ENCODE data around the gene TSHR. TPM values are rescaled to one million over a fixed set of nuclear protein-coding genes. Genes with fewer than 3 reads are reported as not detected.

TSHR gene
- total RNA-seq, 3 donors from 2014 or later = 0.60 TPM; not detected in 2

DNA sequence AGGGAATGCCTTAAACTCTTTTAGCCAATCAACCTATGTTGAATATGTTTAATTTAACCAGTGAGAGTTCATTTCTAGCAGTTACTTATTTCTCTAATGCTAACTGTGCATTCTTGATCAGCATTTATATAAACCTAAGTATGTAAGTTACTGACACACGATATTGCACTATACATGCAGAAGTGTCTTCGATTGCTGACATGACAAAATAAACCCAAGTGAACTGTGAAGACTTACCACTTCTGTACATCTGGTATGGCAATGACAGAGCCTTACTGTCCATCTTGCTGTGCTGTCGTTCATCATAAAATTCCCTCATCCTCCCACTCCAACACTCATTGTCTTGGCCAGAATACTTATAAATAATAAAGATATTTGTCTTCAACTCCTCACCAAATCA is 131.8 kb downstream of the TSHR start:
- H3K4me3 ChIP-seq = no peak overlapping the region
- intact Hi-C loops (cut with DNase I, micrococcal nuclease) = no loop called here
- no peaks in the 10 kb centered on the region for H3K4me1 ChIP-seq (ENCODE audit: low read depth)
- no peak for TF ChIP-seq CTCF (IDR thresholded peaks at IDR 0.05)
- no peaks in the 10 kb centered on the region for H3K9me3 ChIP-seq
- ATAC-seq (no peak), DNase-seq (no peak)
- no peaks in the 10 kb centered on the region for H3K36me3 ChIP-seq (ENCODE audit: low read depth)

GRCh38 chr14:81091139-81091538 is 135.7 kb downstream of the TSHR start:
- DNase-seq (no peak), ATAC-seq (no peak)
- H3K4me1 ChIP-seq (ENCODE audit: low read depth) = no peaks in the 10 kb centered on the region
- H3K36me3 ChIP-seq (ENCODE audit: low read depth) = no peaks in the 10 kb centered on the region
- no peak overlapping the region for H3K4me3 ChIP-seq
- intact Hi-C loops (cut with DNase I, micrococcal nuclease) = no loop called here
- no peaks in the 10 kb centered on the region for H3K9me3 ChIP-seq
- no peak for TF ChIP-seq CTCF (IDR thresholded peaks at IDR 0.05)

DNA sequence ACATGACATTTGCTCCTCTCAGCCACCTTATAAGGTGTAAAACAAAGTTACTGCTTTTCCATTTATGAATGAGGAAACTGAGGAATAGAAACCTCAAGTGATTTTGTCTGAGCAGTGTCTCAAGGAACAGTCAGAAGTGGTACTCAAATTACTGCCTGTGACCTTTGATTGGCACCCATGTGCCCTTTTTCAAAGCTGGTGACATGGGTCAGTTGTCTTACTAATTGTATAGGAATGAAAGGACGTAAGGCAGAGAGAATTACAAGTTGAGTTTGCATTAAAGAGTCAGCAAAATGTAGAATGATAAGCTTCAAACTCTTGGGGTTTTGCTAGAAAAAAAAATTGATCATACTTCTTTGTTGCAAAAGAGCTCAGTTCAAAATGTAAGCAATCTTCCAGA is 136.2 kb downstream of the TSHR start:
- Histone ChIP-seq H3K4me1 (ENCODE audit: low read depth) (no peaks in the 10 kb centered on the region), H3K9me3 (no peaks in the 10 kb centered on the region), H3K36me3 (ENCODE audit: low read depth) (no peaks in the 10 kb centered on the region), H3K4me3 (no peak overlapping the region)
- TF ChIP-seq CTCF (IDR thresholded peaks at IDR 0.05) = no peak
- DNase-seq (no peak), ATAC-seq (no peak)
- intact Hi-C loops (cut with DNase I, micrococcal nuclease) = no loop called here

DNA sequence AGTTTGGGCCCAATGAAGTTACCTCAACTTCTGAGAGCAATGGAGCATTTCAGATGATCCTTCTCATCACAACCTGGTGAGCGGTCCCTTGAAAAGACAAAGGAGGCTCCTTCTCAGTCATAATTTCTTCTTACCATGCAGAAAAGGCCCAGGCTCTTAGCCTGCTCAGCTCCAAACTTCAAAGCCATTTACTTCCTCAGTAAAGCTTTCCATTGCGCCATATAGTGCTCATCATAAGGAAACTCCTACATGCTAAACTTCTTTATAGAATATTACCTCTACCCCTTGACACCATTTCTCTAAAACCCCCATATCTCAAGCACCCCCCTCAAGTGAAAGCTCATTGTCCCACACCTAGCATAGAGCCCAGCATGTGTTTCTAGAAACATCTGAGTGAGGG is 138.2 kb downstream of the TSHR start:
- TF ChIP-seq CTCF (IDR thresholded peaks at IDR 0.05) = no peak
- H3K4me3 ChIP-seq = no peak overlapping the region
- intact Hi-C loops (cut with DNase I, micrococcal nuclease) = no loop called here
- no peaks in the 10 kb centered on the region for H3K36me3 ChIP-seq (ENCODE audit: low read depth)
- no peak for DNase-seq
- H3K9me3 ChIP-seq = no peaks in the 10 kb centered on the region
- no peaks in the 10 kb centered on the region for H3K4me1 ChIP-seq (ENCODE audit: low read depth)
- no peak for ATAC-seq

DNA sequence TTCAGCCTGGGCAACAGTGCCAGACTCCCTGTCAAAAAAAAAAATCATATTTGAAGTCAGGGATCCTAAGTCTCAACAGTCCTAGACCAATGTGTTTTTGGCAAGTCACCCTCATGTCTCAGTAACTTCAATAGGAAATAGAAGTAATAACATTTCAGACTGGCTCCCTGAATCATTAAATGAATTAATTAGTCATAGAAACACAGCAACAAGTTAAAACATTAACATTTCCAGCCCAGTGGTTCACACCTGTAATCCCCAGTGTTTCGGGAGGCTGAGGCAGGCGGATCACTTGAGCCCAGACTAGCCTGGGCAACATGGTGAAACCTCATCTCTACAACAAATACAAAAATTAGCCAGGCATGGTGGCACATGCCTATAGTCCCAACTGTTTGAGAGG is 140.1 kb downstream of the TSHR start:
- H3K4me3 ChIP-seq = no peak overlapping the region

More for the DNA sequence above, 140.1 kb downstream of the TSHR start:
- intact Hi-C loops (cut with DNase I, micrococcal nuclease) = no loop called here
- no peaks in the 10 kb centered on the region for H3K4me1 ChIP-seq (ENCODE audit: low read depth)
- DNase-seq (no peak), ATAC-seq (no peak)
- no peaks in the 10 kb centered on the region for H3K36me3 ChIP-seq (ENCODE audit: low read depth)
- no peaks in the 10 kb centered on the region for H3K9me3 ChIP-seq
- TF ChIP-seq CTCF (IDR thresholded peaks at IDR 0.05) = no peak

Measured in mucosa of descending colon (tissue), 3 donors.